Measurements from ENCODE around the gene RASSF1. TPM values are rescaled to one million over a fixed set of nuclear protein-coding genes. Genes with fewer than 3 reads are reported as not detected.

RASSF1 gene
- total and polyA plus RNA-seq, 2 of the 8 experiments (the other 6 are each of a cell fraction or from before 2014, with no cell fraction given): 10.3 to 15.7 TPM

DNA sequence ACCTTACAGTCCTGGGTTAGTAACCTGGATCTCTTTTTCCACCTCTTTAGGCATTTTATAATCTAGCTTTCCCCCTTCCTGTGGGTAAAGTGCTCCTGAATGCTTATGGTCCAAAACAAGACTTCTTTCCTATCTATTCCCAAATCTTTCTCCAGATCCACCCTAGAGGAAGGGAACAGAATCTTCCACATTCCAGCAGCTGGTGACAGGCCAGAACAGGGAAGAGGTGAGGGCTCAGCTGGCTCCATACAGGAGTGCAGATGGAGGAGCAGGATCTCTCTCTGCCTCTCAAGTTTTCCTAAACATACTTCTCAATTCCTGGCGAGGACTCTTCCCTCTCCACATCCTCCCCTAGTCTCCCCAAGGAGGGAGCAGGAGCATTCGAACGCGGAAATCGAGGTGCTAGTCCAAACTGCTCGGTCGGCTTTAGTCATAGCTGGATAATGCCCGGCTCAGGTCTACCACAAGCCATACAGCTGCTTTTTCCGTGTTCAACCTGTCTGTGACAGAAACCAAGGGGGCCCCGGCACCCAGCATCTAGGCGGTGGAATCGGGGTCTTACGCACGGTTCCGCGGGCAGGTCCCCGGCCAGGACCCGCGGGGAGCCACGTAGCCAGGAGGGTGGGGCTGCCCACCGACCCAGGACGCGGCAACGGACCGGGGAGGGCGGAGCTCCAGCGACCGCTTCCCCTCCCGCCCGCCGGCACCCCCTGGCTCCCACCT, 4.0 kb downstream of the RASSF1 start:
- peaks cover 0 to 15% (median 14%) of the 10 kb centered on the region in 4 experiments; a peak in 5 of 7 replicates for H3K4me1 ChIP-seq (replicated peaks in 1 of 4; ENCODE audit: control insufficient read depth in 3 of 4, insufficient read depth in 4 of 4, low read length in 3 of 4)
- peak overlapping the region; percentile 72 to 96 (median 88) for H3K4me3 ChIP-seq (ENCODE audit: extremely low read depth in 1 of 4, insufficient read depth in 2 of 4, low read depth in 3 of 4, low read length in 4 of 4)
- no peak; the same call in 1 of the 2 replicates for TF ChIP-seq BACH1 (IDR thresholded peaks at IDR 0.05; ENCODE audit: low read length)
- no peak for TF ChIP-seq JUN (IDR thresholded peaks at IDR 0.05; ENCODE audit: low read depth, low read length)
- TF ChIP-seq SAP30 (IDR thresholded peaks at IDR 0.05; ENCODE audit: insufficient read depth, insufficient replicate concordance, low read length): peak; percentile 86
- TF ChIP-seq SP1 (IDR thresholded peaks at IDR 0.05; ENCODE audit: low read depth, low read length): no peak
- no peak for TF ChIP-seq EGR1 (IDR thresholded peaks at IDR 0.05; ENCODE audit: borderline replicate concordance, low read depth, low read length)
- no peak for TF ChIP-seq NANOG (IDR thresholded peaks at IDR 0.05; ENCODE audit: insufficient read depth, low read depth, low read length, poor library complexity, severe bottlenecking)
- TF ChIP-seq CHD2 (IDR thresholded peaks at IDR 0.05; ENCODE audit: low read length): no peak
- TF ChIP-seq TEAD4 (IDR thresholded peaks at IDR 0.05; ENCODE audit: low read depth, low read length): peak; percentile 76
- peak; percentile 26 for TF ChIP-seq KDM4A (IDR thresholded peaks at IDR 0.05; ENCODE audit: low read depth, low read length, severe bottlenecking)
- no peak for TF ChIP-seq HDAC6 (IDR thresholded peaks at IDR 0.05; ENCODE audit: low read depth, low read length)
- peak in 1 of 2 experiments; percentile 67; a peak in 1 of 4 replicates for TF ChIP-seq SIN3A (conservative IDR thresholded peaks at IDR 0.05 in 1 of 2, IDR thresholded peaks at IDR 0.05 in 1 of 2; ENCODE audit: low read depth in 1 of 2, low read length in 2 of 2)

More for the DNA sequence above, 4.0 kb downstream of the RASSF1 start:
- H4K20me1 ChIP-seq (replicated peaks in 1 of 2; ENCODE audit: control insufficient read depth in 1 of 2, insufficient read depth in 2 of 2, low read length in 2 of 2): peaks cover 4 to 10% of the 10 kb centered on the region in 2 experiments
- H3K18ac ChIP-seq (ENCODE audit: extremely low read depth, low read length): peak overlapping the region; percentile 61; the same call in 1 of the 2 replicates
- 0 out of 2 replicates have a peak overlapping the region, but pooled peaks have one; percentile 2 for H2AFZ ChIP-seq (ENCODE audit: low read length)
- H2BK12ac ChIP-seq (ENCODE audit: low read depth, low read length): peak overlapping the region; percentile 11; the same call in 1 of the 2 replicates
- POLR2A ChIA-PET (ENCODE audit: partially characterized antibody): interaction anchor here (0.6 to 4.4 kb wide), 21 partner anchors 8 to 233 kb away, joined by 3 to 40 read pairs (median 5); partner anchors contain the start of genes CYB561D2, HEMK1, HYAL2 and HYAL3
- no peak overlapping the region for H2AK5ac ChIP-seq (ENCODE audit: low read depth, low read length)
- peak overlapping the region; percentile 89 for H4K5ac ChIP-seq (ENCODE audit: insufficient read length, low read depth, low read length)
- H4K91ac ChIP-seq (replicated peaks; ENCODE audit: insufficient read length, low read length): peak overlapping the region; percentile 93
- no peak for DNase-seq (ENCODE audit: low read depth in 1 of 2, low spot score in 2 of 2)
- H3K23me2 ChIP-seq (ENCODE audit: low read depth, low read length): peaks cover 18% of the 10 kb centered on the region
- peak overlapping the region; percentile 72; the same call in 1 of the 2 replicates for H3K27ac ChIP-seq (ENCODE audit: low read depth, low read length)
- peaks cover 2 to 5% (median 4%) of the 10 kb centered on the region in 4 experiments; a peak in 4 of 8 replicates for H3K36me3 ChIP-seq (ENCODE audit: control insufficient read depth in 2 of 4, insufficient read depth in 4 of 4, low read length in 3 of 4)
- H3K56ac ChIP-seq (replicated peaks; ENCODE audit: insufficient read length, low read depth, low read length): peak overlapping the region; percentile 79
- H3K27me3 ChIP-seq (replicated peaks in 1 of 4; ENCODE audit: control insufficient read depth in 3 of 4, extremely low read depth in 1 of 4, insufficient read depth in 3 of 4, low read length in 3 of 4): peaks cover 18 to 37% (median 32%) of the 10 kb centered on the region in 4 experiments
- H2BK15ac ChIP-seq (ENCODE audit: low read length): no peak overlapping the region
- 2% methylated on average over 18 of the region's 31 CpGs; no CpG with 5 or more reads in 1 of the 2 experiments for WGBS, 2 experiments (ENCODE audit: extremely low coverage in 1 of 2, insufficient coverage in 1 of 2, insufficient read length in 1 of 2, insufficient replicate concordance in 2 of 2, low coverage in 1 of 2, low lambda C conversion rate in 2 of 2, missing lambda C conversion rate in 1 of 2)
- H2BK5ac ChIP-seq (ENCODE audit: low read depth, low read length): peak overlapping the region; percentile 86; the same call in 1 of the 2 replicates
- no peak overlapping the region for H3K4ac ChIP-seq (replicated peaks; ENCODE audit: insufficient read length, low read depth, low read length)
- peaks cover 0 to 28% of the 10 kb centered on the region in 2 experiments; a peak in 2 of 4 replicates for H3K79me2 ChIP-seq (ENCODE audit: control insufficient read depth in 1 of 2, insufficient read depth in 2 of 2, low read length in 2 of 2)
- H3K4me2 ChIP-seq (ENCODE audit: insufficient read depth in 1 of 2, low read depth in 2 of 2, low read length in 2 of 2): peak overlapping the region; percentile 95 to 98
- peaks cover 6% of the 10 kb centered on the region; the same call in 1 of the 2 replicates for H3K79me1 ChIP-seq (ENCODE audit: low read depth, low read length)
- no peak overlapping the region for H2BK120ac ChIP-seq (replicated peaks; ENCODE audit: low read depth, low read length)
- H3K9ac ChIP-seq (replicated peaks in 1 of 4; ENCODE audit: extremely low read depth in 1 of 4, low read depth in 3 of 4, low read length in 3 of 4): peak overlapping the region; percentile 77 to 88 (median 84)
- H2BK20ac ChIP-seq (ENCODE audit: low read length): no peak overlapping the region
- CTCF ChIA-PET (ENCODE audit: partially characterized antibody): interaction anchor here (0.7 to 7.7 kb wide), 18 partner anchors 8 to 1053 kb away, joined by 3 to 60 read pairs (median 4); partner anchors contain the start of genes CISH, HYAL1, HYAL2 and HYAL3
- FAIRE-seq: no peak
- H4K8ac ChIP-seq (ENCODE audit: extremely low read depth, insufficient read depth, low read length): peak overlapping the region; percentile 59; the same call in 1 of the 2 replicates
- no peak overlapping the region for H3K23ac ChIP-seq (ENCODE audit: insufficient read length)
- H3K14ac ChIP-seq (ENCODE audit: insufficient read length): no peak overlapping the region
- H3K9me3 ChIP-seq (ENCODE audit: insufficient read depth in 2 of 2, low read depth in 1 of 2, low read length in 1 of 2): no peaks in the 10 kb centered on the region

Measured in H1 (cell line).